GM19438 (cell line): ENCODE data around the gene C1QL4.
"Not testable (repeated sequence)": the region's sequence is repeated elsewhere in the genome, so short reads cannot be mapped to it uniquely, and the experiment has no call there.

Source experiments
- ATAC-seq: cut with Tn5 transposase; IDR thresholded peaks from one replicate; pipeline ENCODE4 v1.9.1; 2021; ENCODE audit warnings: low read depth; ENCODE audit not compliant: unreplicated experiment

The C1QL4 gene

GRCh38 chr12:49283541-49284429, 53.2 kb downstream of the C1QL4 start:
- ATAC-seq, result no peak

- ATAC-seq, result not testable (repeated sequence)
Measured at GRCh38 chr12:49282740-49283375, 54.1 kb downstream of the C1QL4 start.
